HG03457 (cell line): ENCODE measurements around the gene RIMBP2.
"Not testable (repeated sequence)": the region's sequence is repeated elsewhere in the genome, so short reads cannot be mapped to it uniquely, and the experiment has no call there.

ENCODE experiments used
- ATAC-seq: cut with Tn5 transposase; IDR thresholded peaks from one replicate; pipeline ENCODE4 v1.9.1; 2021; ENCODE audit warnings: moderate number of reproducible peaks; ENCODE audit not compliant: unreplicated experiment

RIMBP2 gene

DNA sequence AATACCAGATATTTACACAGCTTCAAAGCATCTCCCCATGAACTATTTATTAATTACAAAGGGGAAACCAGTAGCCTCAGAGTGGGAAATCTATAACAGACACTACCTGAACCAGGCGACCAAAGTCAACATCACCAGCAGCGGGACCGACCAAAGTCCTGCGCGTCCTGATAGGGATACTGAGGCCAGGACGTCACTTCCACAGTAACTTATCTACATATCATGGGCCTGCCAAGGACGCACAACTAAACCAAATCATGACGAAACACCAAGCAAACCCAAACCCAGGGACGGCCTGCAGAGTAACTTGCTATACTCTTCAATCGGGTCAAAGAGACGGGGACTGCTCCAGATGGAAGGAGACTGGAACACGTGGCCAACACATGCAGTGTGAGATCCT is 26.0 kb upstream of the RIMBP2 start:
- ATAC-seq = no peak

DNA sequence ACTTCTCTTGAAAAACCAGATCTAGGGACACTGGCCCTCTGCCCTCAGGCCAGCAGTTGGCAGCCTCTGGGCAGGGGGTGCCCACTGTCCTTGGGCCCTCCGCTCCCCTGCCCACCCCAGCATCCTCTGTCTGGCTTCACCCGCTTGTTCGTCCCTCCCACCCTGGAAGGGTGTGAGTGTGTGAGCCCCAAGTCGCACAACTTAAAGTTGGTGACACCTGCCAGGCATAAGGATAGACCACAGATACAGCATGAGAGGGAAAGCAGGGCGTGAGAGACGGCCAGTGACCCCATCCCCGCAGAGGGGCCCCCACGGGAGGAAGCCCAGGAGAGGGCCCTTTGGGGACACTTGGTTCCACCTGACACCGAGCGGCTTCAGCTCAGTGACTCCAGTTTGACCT is 23.5 kb upstream of the RIMBP2 start:
- no peak for ATAC-seq

DNA sequence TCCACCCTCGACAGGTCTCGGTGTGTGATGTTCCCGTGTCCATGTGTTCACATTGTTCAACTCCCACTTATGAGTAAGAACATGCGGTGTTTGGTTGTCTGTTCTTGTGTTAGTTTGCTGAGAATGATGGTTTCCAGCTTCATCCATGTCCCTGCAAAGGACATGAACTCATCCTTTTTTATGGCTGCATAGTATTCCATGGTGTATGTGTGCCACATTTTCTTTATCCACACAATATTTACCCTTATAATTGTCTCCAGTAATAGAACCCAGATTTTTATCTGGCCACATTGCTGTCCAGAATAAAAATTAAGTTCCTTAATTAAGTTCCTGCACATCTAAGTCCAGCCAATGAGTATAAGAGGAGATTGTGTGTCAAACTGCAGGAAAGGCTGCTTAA is 22.3 kb upstream of the RIMBP2 start:
- ATAC-seq = not testable (repeated sequence)

DNA sequence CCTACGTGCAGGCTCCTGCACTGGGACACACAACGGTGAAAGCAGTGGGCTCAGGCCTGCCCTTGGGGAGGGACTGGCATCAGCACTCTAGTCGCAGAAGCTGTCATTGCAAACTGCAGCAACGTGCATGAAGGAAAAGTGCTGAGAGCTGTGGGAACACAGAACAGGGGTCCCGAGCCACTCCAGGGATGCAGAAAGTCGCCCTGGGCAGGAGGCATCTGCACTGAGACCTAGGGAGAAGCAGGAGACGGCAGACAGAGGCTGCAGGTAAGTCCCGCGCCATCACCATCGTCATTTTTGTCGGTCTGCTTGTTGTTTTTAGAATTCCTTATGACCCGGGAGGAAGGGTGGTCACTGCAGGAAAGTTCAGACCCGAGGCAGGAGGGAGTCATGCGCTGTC is 21.6 kb upstream of the RIMBP2 start:
- no peak for ATAC-seq

DNA sequence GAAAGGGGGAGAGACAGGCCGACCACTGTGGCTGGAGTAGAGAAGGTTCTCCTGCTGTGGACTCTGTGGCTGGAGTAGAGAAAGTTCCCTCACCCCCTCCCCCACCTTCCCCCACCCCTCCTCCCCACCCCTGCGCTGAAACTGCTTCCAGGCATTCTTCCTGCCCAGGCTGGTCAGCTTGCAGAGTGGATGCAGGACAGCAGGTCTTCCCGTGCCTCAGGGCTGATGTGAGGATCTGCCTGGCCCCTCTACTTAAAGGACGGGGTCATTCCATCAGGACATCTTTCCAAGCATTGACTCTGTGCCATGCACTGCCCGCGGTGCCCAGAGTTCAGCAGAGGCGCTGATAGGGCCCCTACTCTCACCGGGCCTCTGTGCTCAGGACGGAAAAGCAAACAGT is 13.2 kb upstream of the RIMBP2 start:
- no peak for ATAC-seq

DNA sequence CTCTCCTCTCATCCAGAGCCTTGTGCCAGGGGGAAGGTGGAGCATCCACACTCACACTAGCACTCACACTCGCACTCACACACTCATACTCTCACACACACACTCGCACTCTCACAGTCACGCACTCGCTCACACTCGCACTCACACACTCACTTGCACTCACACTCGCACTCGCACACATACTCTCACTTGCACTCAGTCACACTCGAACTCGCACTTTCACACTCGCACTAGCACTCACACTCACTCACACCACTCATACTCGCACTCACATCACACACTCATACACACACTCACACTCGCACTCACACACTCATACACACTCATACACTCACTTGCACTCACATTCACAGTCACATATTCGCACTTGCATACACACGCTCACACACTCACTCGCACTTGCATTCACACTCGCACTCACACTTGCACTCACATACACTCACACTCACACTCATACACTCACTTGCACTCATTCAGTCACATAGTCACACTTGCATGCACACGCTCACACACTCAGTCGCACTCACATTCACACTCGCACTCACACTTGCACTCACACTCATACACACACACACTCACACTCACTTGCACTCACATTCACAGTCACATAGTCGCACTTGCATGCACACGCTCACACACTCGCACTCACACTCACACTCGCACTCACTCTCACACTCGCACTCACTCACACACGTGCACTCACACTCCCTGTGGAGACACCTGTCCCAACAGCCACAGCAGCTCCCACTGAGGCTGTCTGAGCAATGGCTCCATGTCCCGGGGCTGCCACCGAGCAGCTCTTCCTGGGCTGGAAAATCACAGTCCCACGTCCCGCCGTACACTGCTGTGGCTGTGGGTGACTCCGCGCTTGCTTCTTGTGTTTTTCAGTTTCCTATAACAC is 12.3 kb upstream of the RIMBP2 start:
- ATAC-seq = no peak

DNA sequence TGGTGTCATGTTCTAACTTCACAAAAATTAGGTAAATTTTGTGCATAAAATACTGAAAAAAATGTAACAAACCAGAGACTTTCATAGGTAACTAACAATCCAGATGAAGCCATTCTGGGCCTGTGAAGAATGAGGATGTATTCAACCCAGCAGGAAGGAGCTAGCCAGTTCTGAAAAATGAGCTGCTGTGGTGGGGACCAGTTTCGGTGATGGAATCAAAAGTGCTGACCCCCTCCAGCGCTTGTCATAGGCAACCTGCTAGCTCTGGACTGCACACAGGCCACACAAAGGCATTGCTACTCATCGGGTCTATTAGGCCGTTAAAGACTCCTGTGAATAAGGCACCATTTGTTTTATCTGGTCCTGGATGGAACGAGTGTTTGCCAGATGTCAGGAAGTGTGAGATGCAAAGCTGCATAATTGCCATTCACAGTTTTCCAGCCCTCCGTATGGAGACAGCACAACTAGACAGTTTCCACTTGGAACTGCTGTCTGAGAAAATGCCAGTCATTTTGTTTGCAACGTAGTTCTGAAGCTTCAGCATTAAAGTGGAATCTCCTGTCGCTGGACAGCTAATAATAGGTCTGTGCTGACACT is 3.3 kb upstream of the RIMBP2 start:
- no peak for ATAC-seq

DNA sequence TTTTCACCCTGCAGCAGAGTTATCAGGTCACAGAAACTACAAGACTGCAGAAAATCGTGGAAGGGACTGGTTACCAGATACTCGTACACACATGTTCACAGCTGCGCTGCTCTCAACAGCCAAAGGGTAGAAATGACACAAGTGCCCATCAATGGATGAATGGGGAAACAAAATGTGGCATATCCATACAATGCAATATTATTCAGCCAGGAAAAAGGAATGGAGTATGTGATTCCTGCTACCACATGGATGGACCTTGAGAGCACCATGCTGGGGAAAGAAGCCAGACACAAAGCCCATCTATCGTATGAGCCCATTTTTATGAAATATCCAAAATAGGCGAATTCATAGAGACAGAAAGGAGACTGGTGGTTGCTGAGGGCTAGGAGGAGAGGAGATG is 1.7 kb upstream of the RIMBP2 start:
- ATAC-seq = no peak

DNA sequence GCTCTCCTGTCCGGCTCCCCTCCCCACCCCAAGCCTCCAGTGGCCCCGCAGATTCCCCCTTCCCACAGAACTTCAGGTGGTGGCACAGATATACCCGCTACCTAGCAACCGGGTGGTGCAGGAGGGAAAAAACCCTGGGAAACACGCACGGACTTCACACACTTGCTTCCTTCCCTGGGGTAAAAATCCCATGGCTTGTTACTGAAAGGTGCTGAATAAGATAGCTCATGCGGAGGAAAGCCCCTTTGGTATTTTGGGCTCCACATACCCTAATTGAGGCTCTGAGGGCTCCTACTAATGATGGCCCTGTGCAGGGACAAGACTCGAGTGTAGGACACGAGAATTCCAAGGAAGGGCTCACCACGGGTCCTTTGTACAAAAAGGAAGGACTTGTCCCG is 869 bp upstream of the RIMBP2 start:
- no peak for ATAC-seq

DNA sequence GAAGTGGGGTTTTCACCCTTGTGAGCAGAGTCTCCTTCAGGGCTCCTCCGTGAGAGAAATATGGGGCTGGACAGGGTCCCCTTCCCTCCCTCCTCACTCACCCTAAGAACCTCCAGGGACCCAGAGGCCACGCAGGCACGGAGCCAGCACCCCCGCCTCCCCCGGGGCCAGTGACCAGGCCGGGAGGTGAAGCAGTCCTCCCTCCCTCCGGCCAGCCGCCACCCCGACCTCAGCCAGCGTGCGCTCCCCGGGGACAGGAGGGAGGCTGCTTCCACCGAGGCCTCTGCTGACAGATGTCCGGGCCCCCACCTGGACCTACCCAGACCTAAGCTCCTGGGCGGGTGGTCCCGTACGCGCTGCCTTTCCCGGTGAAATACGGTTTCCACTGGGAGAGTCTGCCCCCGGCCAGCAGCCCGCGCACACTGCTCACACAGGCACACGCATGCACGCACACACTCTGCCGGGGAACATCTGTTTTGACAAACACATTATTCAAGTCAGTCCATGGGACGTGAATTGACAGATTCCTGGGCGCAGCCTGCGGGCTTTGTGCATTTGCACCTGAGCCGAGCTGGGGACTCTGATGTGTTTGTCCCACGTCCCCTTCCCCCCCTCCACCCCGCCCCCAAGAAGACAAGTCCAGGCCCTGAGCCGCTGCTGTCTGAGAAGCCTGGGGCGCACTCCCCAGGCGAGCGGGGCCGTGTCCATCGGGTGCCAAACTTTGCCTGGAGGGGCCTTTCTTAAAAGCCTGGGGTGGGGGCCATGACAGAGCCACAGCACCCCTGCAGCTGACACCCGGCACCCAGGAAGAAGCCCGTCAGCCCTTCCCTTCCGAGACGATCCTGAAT is 725 bp downstream of the RIMBP2 start:
- no peak for ATAC-seq

DNA sequence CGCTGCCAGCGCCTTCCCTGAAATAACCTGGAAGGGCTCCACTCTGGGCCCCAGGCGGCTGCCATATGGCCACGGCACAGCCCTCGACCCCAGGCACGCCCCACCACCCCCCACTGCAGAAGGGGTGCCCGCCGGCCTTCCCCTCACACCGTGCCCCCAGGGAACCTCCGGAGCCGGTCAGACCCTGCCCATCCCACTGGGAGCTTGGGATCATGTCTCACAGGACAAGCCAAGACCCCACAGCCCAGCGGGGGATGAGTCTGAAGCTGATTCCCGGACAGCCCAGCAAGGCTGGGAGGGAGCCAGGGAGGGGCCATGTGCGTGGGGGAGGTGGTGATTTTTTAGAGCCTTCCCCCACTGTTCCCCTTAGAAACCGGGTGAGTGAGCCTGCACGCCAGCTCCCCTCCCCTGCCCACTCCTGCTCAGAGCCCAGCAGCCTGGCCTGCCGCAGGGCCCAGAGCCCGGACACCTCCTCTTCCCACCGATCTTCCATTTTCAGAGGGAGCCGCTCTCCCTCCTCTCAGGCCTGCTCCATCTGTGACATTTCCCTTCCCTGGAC is 1.4 kb downstream of the RIMBP2 start:
- ATAC-seq = no peak

DNA sequence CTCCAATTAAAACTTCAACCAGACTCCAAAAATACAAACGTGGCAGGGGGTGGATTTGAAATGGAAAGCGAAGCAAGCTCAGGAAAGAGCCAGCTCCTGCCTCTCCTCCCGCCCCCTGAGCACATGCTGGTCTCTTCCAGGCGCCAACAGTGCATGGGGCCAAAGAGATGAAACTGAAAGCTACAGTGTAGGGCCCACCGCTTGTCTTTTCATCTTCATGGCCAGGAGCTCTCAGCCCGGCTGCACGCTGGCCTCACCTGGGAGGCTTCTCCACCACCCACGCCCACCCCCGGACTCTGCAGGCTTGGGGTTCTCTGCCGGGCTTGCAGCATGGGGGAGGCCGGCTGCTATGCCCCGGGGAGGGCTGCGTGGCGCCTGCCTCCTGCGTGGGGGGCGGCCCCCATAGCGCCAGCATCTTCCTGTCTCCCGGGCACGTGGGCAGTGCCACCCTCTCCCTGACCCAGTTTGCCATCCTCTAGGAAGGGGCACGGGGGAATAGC is 2.0 kb downstream of the RIMBP2 start:
- ATAC-seq = no peak

DNA sequence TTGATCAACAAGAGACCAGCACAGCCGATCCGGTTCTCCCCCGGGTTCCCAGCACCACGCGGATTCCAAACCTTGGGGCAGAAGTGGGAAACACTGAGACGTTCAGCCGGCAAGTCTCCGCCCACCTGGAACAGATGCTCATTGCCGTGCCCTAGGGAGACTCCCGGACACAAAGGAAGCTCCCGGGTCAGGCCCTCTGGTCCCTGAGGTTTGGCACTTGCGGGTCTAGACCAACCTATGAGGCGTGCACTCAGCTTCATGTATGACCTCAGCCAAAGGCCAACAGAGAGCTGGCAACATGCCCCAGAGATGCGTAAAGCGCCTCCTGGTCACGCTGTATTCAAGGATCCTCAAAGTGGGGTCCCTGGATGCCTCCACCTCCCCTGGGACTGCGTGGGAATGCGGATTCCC is 2.5 kb downstream of the RIMBP2 start:
- ATAC-seq = no peak

DNA sequence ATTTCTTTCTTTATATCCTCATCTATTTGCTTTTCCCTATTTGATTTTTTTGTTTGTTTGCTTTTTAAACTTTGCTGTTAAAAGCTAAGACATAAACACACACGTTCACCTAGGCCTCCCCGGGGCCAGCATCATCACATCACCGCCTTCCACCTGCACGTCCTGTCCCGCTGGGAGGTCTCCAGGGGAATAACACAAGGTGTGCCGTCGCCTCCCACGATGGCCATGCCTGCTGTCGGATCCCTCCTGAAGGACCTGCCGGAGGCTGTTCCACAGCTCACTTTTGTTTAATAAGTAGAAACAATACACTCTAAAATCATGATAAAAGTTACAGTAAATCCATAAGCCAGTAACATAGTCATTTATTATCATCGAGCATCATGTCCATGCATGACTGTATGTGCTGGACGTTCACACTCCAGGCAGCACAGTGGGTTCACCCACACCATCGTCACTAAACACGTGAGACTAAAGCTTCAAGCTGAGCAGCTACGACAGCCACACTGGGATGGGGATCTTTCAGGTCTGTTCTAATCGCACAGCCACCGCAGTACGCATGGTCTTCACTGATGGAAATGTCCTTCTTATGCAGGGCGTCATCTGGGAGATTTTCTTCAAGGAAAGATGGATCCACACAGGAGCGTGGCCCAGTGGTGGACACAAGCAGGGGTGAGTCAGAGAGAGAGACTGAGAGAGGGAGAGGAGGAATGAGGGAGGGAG is 3.6 kb downstream of the RIMBP2 start:
- ATAC-seq = no peak

DNA sequence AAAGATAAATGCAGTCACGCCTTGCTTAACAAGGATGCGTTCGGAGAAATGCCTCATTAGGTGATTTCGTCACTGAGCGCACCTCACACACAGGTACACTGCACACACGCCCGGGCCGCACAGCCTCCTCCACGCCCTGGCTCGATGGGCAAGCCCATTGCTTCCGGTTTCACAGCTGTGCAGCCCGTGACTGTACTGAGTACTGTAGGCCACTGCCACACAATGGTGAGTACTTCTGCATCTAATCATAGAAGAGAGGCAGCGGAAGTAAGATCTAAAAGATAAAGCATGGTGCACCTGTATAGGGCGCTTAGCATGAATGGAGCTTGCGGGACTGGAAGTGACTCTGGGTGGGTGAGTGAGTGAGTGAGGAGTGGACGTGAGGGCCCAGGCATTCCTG is 4.3 kb downstream of the RIMBP2 start:
- no peak for ATAC-seq

DNA sequence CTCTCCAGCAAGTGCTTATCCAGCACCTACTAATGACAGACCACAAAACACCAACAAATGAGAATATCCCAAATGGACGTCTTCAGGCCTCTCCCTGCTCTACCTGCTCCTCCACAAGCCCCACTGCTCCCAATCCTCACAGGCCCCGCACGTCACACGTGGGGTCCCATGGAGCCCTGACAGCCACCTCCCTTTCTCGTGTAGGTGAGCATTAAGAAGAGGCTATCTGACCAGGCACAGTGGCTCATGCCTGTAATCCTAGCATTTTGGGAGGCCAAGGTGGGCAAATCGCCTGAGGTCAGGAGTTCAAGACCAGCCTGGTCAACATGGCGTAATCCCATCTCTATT is 5.4 kb downstream of the RIMBP2 start:
- ATAC-seq = no peak

DNA sequence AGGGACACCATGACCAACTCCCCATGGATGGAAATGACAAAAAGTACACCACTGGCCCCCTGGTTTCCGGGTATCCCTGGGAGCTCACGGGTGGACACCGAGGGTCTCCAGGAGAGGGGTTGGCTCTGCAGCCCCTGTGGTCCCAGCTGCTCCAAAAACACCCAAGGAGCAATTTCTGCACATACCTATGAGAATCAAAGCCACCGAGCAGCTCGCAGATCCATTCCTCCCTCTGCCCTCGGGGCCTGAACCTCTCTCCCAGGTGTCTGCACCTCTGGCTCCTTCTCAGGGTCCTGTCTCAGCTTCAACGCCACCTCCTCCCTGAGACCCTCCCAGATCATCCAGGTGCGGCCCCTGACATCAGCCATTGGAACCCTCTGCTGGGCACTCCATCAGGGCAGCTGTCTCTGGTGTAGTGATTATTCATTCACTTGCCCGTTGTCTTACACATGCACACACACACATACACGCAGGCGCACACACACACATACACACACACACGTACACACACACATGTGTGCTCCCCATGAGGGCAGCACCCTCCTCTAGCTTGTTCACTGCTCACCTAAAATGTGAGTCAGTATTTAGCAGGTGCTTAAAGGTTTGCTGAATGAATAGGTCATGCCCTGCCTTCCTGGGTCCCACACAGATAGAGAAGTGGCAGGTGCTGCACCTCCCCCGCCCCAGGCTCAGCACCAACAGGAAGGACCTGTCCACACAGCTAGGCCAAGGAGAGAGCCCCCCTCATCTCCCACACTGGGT is 5.9 kb downstream of the RIMBP2 start:
- no peak for ATAC-seq

DNA sequence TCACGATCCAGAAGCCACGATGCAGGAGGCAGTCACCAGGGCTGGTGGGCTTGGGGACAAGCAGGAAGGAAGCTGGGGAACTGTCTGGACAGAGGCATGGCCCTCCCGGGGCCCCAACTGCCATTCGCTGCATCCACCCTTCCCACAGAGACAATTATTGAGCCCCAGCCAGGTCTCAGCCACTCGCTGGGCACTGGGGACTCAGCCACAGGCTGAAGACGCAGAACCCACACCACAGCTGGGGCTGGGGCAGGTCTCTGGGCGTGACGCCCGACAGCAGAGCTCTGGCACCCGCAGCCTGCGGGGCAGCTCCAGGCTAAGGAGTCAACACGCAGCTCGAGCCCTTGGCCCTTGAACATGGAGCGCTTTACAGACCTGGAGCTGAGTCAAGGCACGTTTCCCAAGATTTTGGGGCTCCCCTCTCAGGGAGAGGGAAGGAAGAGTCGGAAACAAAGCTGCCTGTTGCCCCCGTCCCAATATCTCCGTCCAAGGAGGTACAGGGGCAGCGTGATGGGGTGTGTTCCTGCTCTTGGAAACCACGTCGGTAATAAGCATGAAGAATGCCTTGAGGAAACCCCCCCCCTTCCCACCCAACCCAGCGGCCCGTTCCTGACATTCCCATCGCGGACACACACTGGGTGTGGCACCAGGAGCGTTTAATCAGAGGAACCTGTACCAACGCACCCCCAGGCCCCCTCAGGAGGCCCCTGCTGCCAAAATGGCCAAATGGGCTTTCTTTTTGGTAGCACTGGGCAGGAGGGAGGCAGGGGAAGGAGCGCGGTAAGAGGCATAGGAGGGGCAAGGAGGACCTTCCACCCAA is 6.7 kb downstream of the RIMBP2 start:
- ATAC-seq = no peak

DNA sequence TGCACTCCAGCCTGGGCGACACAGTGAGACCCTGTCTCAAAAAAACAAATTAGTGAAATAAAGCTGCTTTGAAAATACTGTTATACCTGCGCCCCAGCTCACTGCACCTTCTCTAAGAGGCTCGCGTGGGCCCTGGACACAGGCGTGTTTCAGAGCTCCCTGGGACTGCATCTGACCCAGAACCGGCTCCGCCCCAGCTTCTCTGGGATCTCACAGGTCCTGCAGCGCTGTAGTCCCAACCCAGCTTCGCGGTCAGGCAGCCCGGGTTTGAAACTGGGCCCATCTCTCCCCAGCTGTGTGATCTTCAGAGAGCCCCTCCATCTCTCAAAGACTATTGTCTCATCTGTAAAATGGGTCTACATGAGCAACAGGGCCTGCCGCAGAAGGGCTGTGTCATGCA is 7.5 kb downstream of the RIMBP2 start:
- ATAC-seq = no peak
